Bronchial epithelial cell (primary cell): ENCODE results near the gene C16orf95. TPM values are rescaled to one million over a fixed set of nuclear protein-coding genes. Genes with fewer than 3 reads are reported as not detected.

ENCODE experiments used
- DNase-seq: peaks from one replicate; pipeline ENCODE4 v3.0.0-alpha.2; 2010; ENCODE audit warnings: low read depth
- FAIRE-seq: peaks from 2 replicates; lab custom pipeline; 2011; peaks lifted over from hg19 to GRCh38; lab: Jason Lieb, UNC
- H3K27me3 ChIP-seq: 2 replicates; pipeline ENCODE4 v1.5.1; 2011; ENCODE audit warnings: low read length; ENCODE audit not compliant: control insufficient read depth, insufficient read depth
- H3K36me3 ChIP-seq: 2 replicates; pipeline ENCODE4 v1.5.1; 2011; ENCODE audit warnings: low read length; ENCODE audit not compliant: control insufficient read depth, insufficient read depth
- H3K4me3 ChIP-seq: 2 replicates; pipeline ENCODE4 v1.5.1; 2011; ENCODE audit warnings: mild to moderate bottlenecking, low read depth, low read length, control low read depth
- total RNA-seq: library from RNA; depleted of rRNA; stranded (reverse); fragments of >200 nt; gene quantifications from 2 replicates; pipeline ENCODE4 v1.2.1, GENCODE V29; 2014
- TF ChIP-seq, protein P1 (sequence below): IDR thresholded peaks from 2 replicates; pipeline ENCODE4 v1.5.1; 2011; ENCODE audit warnings: mild to moderate bottlenecking, moderate library complexity, low read length, control low read depth, inconsistent platforms; ENCODE audit not compliant: insufficient read depth, severe bottlenecking

The C16orf95 gene
- total RNA-seq, 1 donor from 2014 or later: 0.79 TPM

DNA sequence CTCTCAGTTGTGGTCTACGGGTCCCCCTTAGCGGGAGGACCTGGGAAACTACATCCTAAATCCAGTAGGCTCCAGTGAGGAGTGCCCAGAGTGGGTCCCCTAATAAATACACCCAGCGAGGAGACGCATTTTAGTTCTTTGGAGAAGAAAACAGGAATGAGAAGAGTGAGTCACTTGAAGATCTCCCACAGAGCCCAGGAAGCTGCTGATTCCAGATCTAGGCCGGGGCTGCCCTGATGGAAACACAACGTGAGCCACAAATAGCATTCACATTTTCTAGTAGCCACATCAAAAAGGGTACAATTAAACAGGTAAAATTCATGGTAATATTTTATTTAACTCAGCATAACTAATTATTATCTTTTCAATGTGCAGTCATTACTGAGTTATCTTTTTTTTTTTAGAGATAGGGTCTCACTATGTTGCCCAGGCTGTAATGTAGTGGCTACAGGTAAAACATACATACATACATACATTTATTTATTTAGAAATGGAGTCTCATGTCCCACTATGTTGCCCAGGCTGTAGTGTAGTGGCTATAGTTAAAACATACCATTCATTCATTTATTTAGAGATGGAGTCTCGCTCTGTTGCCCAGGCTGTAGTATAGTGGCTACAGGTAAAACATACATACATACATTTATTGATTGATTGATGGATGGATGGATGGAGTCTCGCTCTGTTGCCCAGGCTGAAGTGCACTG, 44.9 kb upstream of the C16orf95 start:
- Histone ChIP-seq H3K4me3 (no peak overlapping the region), H3K27me3 (no peaks in the 10 kb centered on the region), H3K36me3 (peaks cover 36% of the 10 kb centered on the region)
- FAIRE-seq (no peak), DNase-seq (no peak)
- TF ChIP-seq, protein P1, sequence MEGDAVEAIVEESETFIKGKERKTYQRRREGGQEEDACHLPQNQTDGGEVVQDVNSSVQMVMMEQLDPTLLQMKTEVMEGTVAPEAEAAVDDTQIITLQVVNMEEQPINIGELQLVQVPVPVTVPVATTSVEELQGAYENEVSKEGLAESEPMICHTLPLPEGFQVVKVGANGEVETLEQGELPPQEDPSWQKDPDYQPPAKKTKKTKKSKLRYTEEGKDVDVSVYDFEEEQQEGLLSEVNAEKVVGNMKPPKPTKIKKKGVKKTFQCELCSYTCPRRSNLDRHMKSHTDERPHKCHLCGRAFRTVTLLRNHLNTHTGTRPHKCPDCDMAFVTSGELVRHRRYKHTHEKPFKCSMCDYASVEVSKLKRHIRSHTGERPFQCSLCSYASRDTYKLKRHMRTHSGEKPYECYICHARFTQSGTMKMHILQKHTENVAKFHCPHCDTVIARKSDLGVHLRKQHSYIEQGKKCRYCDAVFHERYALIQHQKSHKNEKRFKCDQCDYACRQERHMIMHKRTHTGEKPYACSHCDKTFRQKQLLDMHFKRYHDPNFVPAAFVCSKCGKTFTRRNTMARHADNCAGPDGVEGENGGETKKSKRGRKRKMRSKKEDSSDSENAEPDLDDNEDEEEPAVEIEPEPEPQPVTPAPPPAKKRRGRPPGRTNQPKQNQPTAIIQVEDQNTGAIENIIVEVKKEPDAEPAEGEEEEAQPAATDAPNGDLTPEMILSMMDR: no peak

DNA sequence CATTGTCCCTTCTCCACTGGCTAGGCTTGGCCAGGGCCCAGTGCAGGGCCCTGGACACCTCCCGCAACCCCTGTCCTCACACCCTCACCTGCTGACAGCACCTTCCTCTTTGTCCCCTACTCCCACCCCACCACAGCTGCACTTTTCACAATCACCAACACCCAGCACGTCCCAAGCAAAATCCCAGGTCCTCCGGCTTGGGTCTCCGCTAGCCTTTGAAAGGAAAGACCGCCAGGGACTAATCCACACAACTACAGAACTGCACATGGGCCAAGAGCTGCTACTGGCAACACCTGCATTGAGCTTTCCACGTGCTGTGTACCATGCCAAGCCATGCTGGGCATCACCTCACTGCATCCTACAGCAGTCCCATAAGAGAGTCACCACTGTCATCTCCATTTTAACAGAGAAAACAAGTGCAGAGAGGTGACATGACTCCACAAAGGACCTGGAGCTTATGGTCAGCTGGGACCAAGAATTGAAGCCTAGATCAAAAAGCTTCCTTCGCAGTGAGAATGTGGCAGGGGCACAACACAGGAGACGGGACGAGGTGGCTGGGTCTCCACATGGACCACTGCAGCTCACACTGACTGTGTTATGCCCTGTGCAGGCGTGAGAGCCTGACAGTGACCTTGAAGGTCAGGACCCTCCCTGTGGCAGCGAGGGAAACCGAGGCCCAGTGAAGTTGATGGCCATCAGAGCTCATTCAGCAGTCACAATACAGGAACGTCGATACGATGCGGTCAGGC, 43.8 kb upstream of the C16orf95 start:
- FAIRE-seq: no peak

DNA sequence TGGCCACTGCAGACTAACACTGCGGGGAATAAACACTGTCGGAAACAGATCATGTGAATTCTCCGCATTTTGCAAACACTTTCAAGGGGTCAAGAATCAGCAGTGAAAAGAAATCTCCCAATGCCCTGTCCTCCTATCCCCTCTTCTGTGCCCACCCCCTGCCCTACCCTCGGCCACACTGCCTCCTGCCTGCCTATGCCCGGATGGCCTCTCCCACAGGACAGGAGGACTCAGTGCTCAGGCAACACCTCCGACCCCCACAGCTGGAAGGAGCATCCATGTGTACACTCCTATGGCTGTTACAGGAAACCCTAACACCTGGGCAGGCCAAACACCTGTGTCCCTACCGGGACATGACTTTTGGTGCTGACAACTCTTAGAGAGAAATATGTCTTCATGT, 41.9 kb upstream of the C16orf95 start:
- FAIRE-seq (no peak), DNase-seq (no peak)
- no peaks in the 10 kb centered on the region for H3K27me3 ChIP-seq
- H3K36me3 ChIP-seq: peaks cover 29% of the 10 kb centered on the region
- TF ChIP-seq, protein P1: no peak
- no peak overlapping the region for H3K4me3 ChIP-seq

More for the DNA sequence above, 43.8 kb upstream of the C16orf95 start:
- no peak for DNase-seq
- Histone ChIP-seq H3K27me3 (no peaks in the 10 kb centered on the region), H3K4me3 (no peak overlapping the region), H3K36me3 (peaks cover 32% of the 10 kb centered on the region)
- TF ChIP-seq, protein P1: no peak

DNA sequence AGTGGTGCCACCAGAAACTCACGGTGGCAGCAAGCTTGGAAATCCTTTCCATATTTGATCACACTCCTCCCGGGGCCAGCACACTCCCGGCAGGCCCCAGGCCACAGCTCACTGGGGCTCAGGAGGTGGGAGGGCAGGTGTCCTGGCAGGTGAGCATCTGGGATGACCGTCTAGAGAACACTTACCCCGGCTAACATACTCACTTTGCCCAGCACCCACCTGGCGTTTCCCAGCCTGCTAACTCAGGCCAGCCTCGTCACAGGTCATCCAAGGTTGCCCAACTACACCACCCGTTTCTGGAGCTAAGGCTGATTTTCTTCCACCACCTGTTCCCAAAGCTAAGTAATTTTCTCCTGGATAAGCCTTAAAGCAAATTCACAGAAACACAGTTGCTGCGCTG, 41.5 kb upstream of the C16orf95 start:
- peaks cover 27% of the 10 kb centered on the region for H3K36me3 ChIP-seq

DNA sequence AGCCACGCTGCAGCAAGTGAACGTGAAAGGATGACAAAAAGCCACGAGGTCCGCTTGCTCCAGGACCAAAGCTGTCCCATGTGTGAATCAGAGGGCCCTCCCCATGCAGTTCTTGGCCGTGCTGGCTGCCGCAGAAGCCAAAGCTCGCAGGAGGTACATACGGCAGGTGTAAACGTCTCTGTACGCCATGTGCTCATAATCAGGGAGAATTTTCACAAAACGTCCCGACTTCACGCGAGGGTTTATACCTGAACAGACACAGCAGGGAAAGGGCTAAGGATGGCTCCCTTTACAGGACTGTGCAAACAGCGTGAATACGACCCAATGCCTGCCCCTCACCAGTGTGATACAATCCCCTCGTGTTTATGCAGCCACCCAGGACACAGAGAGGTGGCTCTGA, 41.1 kb upstream of the C16orf95 start:
- TF ChIP-seq, protein P1: no peak
- FAIRE-seq (no peak), DNase-seq (no peak)
- peaks cover 27% of the 10 kb centered on the region for H3K36me3 ChIP-seq
- no peak overlapping the region for H3K4me3 ChIP-seq
- no peaks in the 10 kb centered on the region for H3K27me3 ChIP-seq

More for the DNA sequence above, 41.5 kb upstream of the C16orf95 start:
- H3K4me3 ChIP-seq: no peak overlapping the region
- TF ChIP-seq, protein P1: no peak
- no peaks in the 10 kb centered on the region for H3K27me3 ChIP-seq
- FAIRE-seq (no peak), DNase-seq (no peak)

DNA sequence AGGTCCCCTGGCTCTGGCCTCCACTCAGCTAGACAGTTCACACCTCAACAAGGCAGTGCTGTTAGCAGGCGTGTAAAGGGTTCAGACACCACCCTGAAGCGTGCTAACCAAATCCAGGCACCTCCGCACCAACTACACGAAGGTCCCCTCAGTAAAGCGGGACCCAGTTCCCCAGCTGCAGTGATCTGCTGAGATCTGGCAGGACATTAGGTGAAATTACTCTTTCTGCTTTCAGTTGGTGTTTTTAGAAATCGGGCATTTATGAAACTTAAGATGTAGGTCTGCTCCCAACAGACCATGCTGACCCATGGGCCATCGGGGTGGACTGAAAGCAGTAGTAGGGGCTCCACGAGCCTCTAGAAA, 39.3 kb upstream of the C16orf95 start:
- no peak for DNase-seq
- TF ChIP-seq, protein P1: no peak
- FAIRE-seq: no peak
- no peak overlapping the region for H3K4me3 ChIP-seq
- H3K27me3 ChIP-seq: no peaks in the 10 kb centered on the region
- H3K36me3 ChIP-seq: peaks cover 28% of the 10 kb centered on the region
